ENCODE data around the gene SLC12A7.

DNA sequence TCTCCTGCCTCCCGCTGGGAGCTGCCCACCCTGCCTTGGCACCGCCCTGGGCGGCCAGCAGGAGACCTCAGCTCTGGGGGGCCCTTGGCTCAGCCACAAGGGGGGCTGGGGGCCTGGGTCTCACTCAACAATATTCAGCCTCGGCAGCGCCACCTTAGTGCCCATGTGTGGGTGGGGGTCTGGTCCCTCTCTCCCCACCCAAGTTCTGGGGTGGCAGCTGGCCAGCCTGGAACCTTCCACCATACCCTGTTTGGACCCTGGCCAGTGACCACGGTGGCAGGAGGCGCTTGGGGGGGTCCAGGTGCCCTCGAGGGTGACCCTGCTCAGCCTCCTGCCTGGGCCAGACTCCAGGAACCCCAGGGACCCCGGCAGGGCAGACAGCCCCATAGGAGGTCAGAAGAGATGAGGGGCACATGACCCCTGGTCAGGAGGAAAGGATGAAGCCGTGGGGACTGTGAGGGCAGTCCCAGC, 81.0 kb downstream of the SLC12A7 start:
- TF ChIP-seq, protein P1, sequence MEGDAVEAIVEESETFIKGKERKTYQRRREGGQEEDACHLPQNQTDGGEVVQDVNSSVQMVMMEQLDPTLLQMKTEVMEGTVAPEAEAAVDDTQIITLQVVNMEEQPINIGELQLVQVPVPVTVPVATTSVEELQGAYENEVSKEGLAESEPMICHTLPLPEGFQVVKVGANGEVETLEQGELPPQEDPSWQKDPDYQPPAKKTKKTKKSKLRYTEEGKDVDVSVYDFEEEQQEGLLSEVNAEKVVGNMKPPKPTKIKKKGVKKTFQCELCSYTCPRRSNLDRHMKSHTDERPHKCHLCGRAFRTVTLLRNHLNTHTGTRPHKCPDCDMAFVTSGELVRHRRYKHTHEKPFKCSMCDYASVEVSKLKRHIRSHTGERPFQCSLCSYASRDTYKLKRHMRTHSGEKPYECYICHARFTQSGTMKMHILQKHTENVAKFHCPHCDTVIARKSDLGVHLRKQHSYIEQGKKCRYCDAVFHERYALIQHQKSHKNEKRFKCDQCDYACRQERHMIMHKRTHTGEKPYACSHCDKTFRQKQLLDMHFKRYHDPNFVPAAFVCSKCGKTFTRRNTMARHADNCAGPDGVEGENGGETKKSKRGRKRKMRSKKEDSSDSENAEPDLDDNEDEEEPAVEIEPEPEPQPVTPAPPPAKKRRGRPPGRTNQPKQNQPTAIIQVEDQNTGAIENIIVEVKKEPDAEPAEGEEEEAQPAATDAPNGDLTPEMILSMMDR (conservative IDR thresholded peaks at IDR 0.05 in 1 of 2, IDR thresholded peaks at IDR 0.05 in 1 of 2; ENCODE audit: low read depth in 1 of 2, low read length in 2 of 2), result no peak
- TF ChIP-seq EZH2 (IDR thresholded peaks at IDR 0.05; ENCODE audit: low read length, missing control alignments), result no peak
